GM21360 (cell line): Measurements from ENCODE around the gene IDH3B.

ENCODE experiments used
- ATAC-seq: cut with Tn5 transposase; IDR thresholded peaks from one replicate; pipeline ENCODE4 v1.9.1; 2021; ENCODE audit warnings: mild to moderate bottlenecking, moderate library complexity; ENCODE audit not compliant: unreplicated experiment

Gene IDH3B

GRCh38 chr20:2624190-2624589 is 39.8 kb downstream of the IDH3B start:
- ATAC-seq, result no peak

GRCh38 chr20:2619961-2620595 is 43.9 kb downstream of the IDH3B start:
- ATAC-seq, result no peak

- no peak for ATAC-seq
Measured at GRCh38 chr20:2619337-2619736, 44.7 kb downstream of the IDH3B start.

- ATAC-seq, result no peak
Measured at GRCh38 chr20:2618815-2619214, 45.2 kb downstream of the IDH3B start.

- no peak for ATAC-seq
Measured at GRCh38 chr20:2617099-2617714, 46.8 kb downstream of the IDH3B start.

- no peak for ATAC-seq
Measured at GRCh38 chr20:2616634-2617033, 47.4 kb downstream of the IDH3B start.

DNA sequence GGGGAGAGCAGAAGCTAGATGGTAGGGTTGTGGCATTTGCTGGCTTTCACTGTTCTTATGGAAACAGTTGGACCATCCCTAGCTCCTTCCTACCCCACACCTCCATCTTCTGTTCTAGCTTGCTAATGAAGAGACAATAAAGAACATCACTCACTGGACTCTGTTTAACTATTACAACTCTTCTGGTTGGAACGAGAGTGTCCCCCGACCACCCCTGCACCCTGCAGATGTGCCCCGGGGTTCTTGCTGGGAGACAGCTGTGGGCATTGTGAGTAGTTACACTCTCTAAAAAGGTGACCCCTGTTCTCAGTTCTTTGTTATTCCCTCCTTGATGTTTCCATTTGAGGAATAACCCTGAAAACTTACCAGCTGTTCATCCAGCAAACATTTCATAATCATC is 51.9 kb downstream of the IDH3B start:
- ATAC-seq, result no peak

- ATAC-seq, result no peak
Measured at GRCh38 chr20:2610941-2611720, 52.9 kb downstream of the IDH3B start.

DNA sequence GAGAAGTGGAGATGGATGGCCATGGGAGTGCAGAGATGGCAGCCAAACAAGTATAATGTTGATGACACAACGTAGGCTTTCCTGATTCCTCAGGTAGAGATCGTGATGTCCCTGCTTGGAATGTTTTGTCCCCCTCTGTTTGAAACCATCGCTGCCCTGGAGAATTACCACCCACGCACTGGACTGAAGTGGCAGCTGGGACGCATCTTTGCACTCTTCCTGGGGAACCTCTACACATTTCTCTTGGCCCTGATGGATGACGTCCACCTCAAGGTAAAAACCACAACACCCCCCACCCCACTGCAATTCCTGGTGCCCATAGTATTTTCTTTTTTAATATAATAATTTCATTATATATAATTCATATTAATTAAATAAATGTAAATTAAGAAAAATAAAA is 53.7 kb downstream of the IDH3B start:
- ATAC-seq, result no peak
